ENCODE data around the gene NCS1.

Gene NCS1

GRCh38 chr9:130233587-130233945, 61.4 kb downstream of the NCS1 start:
- TF ChIP-seq EGR1 (IDR thresholded peaks at IDR 0.05) (no peak), TEAD4 (IDR thresholded peaks at IDR 0.05) (no peak), TAF1 (IDR thresholded peaks at IDR 0.05; ENCODE audit: low read depth) (no peak), TCF12 (IDR thresholded peaks at IDR 0.05; ENCODE audit: low read depth) (no peak)

GRCh38 chr9:130234340-130235260, 62.4 kb downstream of the NCS1 start:
- no peak for TF ChIP-seq EP300 (IDR thresholded peaks at IDR 0.05; ENCODE audit: borderline replicate concordance)
- TF ChIP-seq MAX (IDR thresholded peaks at IDR 0.05): no peak
- no peak for TF ChIP-seq YY1 (IDR thresholded peaks at IDR 0.05; ENCODE audit: low read depth)
- no peak for TF ChIP-seq TEAD4 (IDR thresholded peaks at IDR 0.05)
- no peak for TF ChIP-seq RAD21 (IDR thresholded peaks at IDR 0.05; ENCODE audit: low read depth)
- TF ChIP-seq ZBTB7A (IDR thresholded peaks at IDR 0.05; ENCODE audit: low read depth): no peak

GRCh38 chr9:130235558-130236435, 63.6 kb downstream of the NCS1 start:
- TF ChIP-seq RAD21 (IDR thresholded peaks at IDR 0.05; ENCODE audit: low read depth) (peak; percentile 84), REST (IDR thresholded peaks at IDR 0.05; ENCODE audit: low read depth) (no peak), ZBTB7A (IDR thresholded peaks at IDR 0.05; ENCODE audit: low read depth) (peak; percentile 99), YY1 (IDR thresholded peaks at IDR 0.05; ENCODE audit: low read depth) (0 out of 2 replicates have a peak, but pooled peaks have one; percentile 36)

DNA sequence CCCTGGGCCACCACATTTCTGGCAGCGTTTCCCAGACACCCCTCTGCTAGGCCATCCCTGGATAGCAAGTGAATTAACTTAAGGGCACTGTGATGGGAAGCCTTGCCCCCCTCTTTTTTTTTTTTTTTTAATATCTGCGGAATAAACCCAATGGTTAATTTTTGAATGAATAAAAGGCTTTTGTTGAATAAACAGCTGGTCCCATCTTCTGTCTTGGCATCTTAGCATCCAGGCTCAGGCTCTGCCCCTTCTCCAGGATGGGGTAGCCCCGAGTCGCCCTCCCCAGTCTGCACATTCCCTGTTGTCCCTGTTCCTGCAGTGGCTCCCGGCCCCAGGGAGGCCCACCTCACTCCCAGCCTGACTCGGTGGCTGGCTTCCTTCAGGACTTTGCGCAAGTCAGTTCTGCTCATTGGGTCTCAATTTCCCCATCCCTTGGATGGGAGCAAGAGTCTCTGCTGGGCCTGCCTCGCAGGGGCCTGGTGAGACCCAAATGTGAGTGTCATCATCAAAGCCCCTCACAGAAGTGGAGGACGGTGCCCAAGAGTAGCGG, 64.3 kb downstream of the NCS1 start:
- TF ChIP-seq RAD21 (IDR thresholded peaks at IDR 0.05; ENCODE audit: low read depth) (no peak), ZBTB7A (IDR thresholded peaks at IDR 0.05; ENCODE audit: low read depth) (no peak), MAX (IDR thresholded peaks at IDR 0.05) (no peak), TEAD4 (IDR thresholded peaks at IDR 0.05) (no peak), TAF1 (IDR thresholded peaks at IDR 0.05; ENCODE audit: low read depth) (no peak)

DNA sequence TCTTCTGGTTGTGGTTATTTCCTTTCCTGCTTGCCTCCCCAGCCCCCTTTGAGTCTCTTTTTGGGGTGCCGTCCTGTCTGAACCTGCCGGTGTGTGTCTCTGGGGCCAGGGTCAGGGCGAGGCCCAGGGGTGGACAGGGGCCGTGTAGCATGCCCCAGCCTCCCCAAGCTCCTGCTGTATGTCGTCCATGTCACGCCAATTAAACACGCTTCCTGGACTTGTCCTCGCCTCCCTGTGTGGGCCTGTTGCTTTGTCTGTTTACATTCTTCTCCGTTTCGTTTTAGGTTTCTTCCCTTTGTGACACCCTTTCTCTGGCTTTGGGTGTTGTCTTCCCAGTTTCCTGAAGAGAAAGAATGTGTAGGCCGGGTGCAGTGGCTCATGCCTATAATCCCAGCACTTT, 64.9 kb downstream of the NCS1 start:
- TF ChIP-seq REST (IDR thresholded peaks at IDR 0.05; ENCODE audit: low read depth) (no peak), FOXM1 (IDR thresholded peaks at IDR 0.05; ENCODE audit: borderline replicate concordance, low read depth) (no peak), CEBPB (IDR thresholded peaks at IDR 0.05) (no peak)

DNA sequence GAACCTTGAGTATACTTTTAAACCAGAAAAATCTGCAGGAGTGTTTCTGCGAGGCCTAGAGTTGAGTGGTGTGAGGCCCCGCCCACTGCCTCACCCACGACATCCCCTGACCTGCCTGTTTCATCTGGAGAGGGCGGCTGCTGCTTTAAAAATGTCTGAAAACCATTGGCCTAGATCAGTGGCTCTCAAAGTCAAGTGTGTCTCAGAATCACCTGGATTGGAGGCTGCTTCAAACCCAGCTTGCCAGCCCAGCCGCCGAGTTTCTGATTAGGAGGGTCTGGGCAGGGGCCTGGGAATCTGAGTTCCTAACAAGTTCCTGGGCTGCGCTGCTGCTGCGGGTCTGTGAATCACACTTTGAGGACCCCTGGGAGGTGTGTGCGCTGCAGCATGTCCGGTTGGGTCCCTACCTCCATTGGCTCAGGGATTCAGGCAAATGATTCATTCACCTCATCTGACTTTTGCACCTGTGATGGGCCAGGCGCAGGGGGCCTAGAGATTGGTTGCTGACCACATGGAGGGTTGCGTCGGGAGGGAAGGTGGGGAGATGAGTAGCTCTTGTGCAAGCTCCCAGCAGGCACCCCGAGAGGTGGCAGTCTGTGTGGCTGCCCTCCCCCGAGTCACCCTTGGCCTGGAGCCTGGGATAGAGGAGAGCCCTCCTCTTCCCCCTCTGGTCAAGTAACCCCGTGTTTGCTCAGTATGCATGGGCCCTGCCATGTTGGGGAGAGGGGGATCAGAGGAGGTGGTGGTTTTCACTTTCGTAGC, 65.7 kb downstream of the NCS1 start:
- TF ChIP-seq ZBTB7A (IDR thresholded peaks at IDR 0.05; ENCODE audit: low read depth) (no peak), FOXM1 (IDR thresholded peaks at IDR 0.05; ENCODE audit: borderline replicate concordance, low read depth) (no peak), NFIC (IDR thresholded peaks at IDR 0.05) (no peak), RAD21 (IDR thresholded peaks at IDR 0.05; ENCODE audit: low read depth) (no peak), EGR1 (IDR thresholded peaks at IDR 0.05) (no peak), REST (IDR thresholded peaks at IDR 0.05; ENCODE audit: low read depth) (no peak), CREB1 (IDR thresholded peaks at IDR 0.05; ENCODE audit: low read depth) (no peak), TAF1 (IDR thresholded peaks at IDR 0.05; ENCODE audit: low read depth) (no peak), TEAD4 (IDR thresholded peaks at IDR 0.05) (no peak), USF1 (IDR thresholded peaks at IDR 0.05) (no peak), EP300 (IDR thresholded peaks at IDR 0.05; ENCODE audit: borderline replicate concordance) (no peak), YY1 (IDR thresholded peaks at IDR 0.05; ENCODE audit: low read depth) (no peak), MAX (IDR thresholded peaks at IDR 0.05) (no peak), CEBPB (IDR thresholded peaks at IDR 0.05) (no peak), TCF12 (IDR thresholded peaks at IDR 0.05; ENCODE audit: low read depth) (no peak)

All from Ishikawa (cell line).